Measurements from ENCODE around the gene GMEB2.
"Not testable (repeated sequence)": the region's sequence is repeated elsewhere in the genome, so short reads cannot be mapped to it uniquely, and the experiment has no call there.

GMEB2 gene

DNA sequence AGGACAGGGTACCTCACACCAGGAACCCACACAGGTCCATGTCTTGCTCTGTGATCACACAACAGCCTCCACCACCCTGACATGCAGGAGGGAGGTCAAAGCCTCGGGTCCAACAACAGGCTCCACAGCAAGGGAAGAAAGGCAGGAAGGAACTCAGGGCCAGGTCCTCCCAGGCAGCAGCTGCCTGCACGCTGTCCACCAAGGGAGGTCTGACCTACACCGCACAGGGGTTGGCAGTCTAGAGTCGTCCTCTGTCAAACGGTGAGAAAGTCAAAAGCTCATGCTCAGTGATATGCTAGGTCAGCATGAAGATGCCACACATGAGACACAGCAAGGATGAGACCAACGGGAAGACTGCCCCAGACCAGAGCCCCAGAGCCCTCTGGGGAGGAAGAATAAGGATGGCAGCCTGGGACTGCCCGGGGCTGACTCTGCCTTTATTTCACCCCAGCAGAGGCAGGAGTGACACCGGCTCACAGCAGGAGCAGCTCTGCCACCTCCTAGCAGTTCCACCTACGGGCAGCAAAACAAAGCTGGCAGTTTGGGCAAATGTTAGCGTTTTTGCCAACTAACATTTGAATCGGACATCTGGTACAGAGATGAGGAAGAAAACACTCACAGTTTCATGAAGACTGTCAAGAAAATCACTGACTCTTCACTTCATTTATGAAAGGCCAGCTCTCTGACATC is 8.5 kb downstream of the GMEB2 start:
- DNase-seq (ENCODE audit: low read depth) = no peak
- TF ChIP-seq, protein P1, sequence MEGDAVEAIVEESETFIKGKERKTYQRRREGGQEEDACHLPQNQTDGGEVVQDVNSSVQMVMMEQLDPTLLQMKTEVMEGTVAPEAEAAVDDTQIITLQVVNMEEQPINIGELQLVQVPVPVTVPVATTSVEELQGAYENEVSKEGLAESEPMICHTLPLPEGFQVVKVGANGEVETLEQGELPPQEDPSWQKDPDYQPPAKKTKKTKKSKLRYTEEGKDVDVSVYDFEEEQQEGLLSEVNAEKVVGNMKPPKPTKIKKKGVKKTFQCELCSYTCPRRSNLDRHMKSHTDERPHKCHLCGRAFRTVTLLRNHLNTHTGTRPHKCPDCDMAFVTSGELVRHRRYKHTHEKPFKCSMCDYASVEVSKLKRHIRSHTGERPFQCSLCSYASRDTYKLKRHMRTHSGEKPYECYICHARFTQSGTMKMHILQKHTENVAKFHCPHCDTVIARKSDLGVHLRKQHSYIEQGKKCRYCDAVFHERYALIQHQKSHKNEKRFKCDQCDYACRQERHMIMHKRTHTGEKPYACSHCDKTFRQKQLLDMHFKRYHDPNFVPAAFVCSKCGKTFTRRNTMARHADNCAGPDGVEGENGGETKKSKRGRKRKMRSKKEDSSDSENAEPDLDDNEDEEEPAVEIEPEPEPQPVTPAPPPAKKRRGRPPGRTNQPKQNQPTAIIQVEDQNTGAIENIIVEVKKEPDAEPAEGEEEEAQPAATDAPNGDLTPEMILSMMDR (IDR thresholded peaks at IDR 0.05; ENCODE audit: low read depth, low read length, missing control alignments) = peak; percentile 8
- no peak overlapping the region for H3K4me3 ChIP-seq (ENCODE audit: low read depth, low read length)

DNA sequence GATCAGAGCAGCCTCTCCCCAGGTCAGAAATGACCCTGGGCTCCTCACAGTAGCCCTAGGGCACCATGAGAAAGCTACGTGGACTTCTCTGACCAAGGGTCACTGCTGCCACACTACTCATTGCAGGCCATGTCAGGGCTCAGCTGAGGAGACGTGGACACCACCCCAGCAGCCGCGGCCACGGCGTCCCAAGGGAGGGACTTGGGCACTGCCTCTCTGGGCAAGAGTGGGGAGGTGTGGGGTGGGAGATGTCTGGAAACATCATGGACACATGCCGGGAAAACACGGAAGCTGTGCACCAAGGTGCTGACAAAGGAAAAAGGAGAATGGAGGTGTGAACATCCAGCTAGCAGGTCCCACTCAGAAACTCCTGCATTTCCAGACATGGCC is 9.0 kb downstream of the GMEB2 start:
- TF ChIP-seq, protein P1 (IDR thresholded peaks at IDR 0.05; ENCODE audit: low read depth, low read length, missing control alignments) = no peak

DNA sequence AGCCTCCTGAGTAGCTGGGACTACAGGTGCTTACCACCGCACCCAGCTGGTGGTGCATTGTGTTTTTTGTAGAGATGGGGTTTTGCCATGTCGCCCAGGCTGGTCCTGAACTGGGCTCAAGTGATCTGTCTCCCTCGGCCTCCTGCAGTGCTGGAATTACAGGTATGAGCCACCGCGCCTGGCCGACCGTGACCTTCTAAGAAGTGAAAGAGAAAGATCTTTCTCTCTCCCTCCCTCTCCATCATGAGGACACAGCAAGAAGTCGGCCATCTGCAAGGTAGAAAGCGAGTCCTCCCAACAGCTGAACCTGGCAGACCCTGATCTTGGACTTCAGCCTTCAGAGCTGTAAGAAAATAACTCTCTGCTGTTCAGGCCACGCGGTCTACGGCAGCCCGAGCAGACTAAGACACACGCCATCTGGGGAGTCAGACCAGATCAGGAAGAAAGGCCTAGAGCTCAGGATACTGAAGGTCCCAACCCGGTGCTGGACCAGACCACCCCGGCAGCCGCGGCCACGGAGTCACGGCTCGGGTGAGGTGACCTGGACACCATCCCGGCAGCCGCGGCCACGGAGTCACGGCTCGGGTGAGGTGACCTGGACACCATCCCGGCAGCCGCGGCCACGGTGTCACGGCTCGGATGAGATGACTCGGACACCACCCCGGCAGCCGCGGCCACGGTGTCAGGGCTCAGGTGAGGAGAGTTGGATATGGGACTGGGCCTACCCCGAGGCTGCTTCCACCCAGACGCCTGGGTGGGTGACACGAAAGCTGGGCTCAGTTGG is 9.6 kb downstream of the GMEB2 start:
- TF ChIP-seq, protein P1 (IDR thresholded peaks at IDR 0.05; ENCODE audit: low read depth, low read length, missing control alignments) = no peak
- DNase-seq (ENCODE audit: low read depth) = no peak
- H3K4me3 ChIP-seq (ENCODE audit: low read depth, low read length) = no peak overlapping the region

More for the DNA sequence above, 9.0 kb downstream of the GMEB2 start:
- no peak overlapping the region for H3K4me3 ChIP-seq (ENCODE audit: low read depth, low read length)
- DNase-seq (ENCODE audit: low read depth) = no peak

DNA sequence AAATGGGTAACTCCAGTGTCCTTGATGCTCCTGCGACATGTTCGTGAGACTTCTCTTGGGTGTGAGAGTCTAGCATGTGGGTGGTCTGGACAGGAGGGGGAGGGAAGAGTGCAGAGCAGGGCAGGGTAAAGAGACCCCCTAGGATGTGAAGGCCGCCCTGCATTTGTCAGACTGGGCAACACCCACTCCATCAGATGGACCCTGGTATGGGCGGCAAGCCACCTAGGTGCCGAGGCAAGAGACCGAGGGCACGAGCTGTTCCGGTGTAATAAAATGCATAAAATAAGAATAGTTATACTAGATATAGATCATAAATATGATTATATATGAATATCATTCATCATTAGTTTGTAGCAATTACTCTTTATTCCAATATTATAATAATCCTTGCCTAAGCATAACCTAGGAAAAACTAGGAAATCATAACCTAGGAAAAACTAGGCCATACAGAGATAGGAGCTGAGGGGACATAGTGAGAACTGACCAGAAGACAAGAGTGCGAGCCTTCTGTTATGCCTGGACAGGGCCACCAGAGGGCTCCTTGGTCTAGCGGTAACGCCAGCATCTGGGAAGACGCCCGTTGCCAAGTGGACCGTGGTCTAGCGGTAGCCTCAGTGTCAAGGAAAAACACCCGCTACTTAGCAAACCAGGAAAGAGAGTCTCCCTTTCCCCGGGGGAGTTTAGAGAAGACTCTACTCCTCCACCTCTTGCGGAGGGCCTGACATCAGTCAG is 12.9 kb downstream of the GMEB2 start:
- DNase-seq (ENCODE audit: low read depth); H3K4me3 ChIP-seq (ENCODE audit: low read depth, low read length): not testable (repeated sequence)
- TF ChIP-seq, protein P1 (IDR thresholded peaks at IDR 0.05; ENCODE audit: low read depth, low read length, missing control alignments) = peak; percentile 16

DNA sequence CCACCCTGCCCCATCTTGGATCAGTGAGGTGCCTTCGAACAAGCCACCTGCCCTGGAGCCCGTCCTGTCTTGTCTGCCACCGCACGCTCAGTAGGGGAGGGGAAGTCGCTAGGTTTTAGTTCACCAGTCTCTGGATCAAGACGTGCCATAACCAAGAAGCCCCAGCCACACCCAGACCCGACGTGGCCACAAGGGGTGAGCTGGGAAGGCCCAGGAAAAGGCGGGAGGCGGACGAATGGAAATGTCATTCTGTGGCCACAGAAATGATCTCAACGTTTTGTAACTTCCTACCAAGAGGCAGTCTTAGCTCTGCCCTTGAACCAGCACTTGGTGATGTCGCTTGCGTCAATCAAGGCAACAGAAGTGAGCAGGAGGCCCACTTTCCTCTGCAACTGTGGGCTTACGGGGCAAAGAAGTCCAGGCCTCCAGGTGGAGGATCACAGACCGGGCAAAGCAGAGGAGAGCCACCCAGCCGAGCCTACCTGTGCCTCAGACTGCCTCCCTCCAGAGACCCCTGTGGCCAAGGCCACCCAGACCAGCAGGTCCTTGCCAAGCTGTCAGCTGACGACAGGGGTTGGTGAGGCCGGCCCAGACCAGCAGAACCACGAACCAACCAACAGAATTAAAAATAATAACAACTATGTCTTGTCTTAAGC is 14.5 kb downstream of the GMEB2 start:
- TF ChIP-seq, protein P1 (IDR thresholded peaks at IDR 0.05; ENCODE audit: low read depth, low read length, missing control alignments) = no peak
- DNase-seq (ENCODE audit: low read depth) = no peak

DNA sequence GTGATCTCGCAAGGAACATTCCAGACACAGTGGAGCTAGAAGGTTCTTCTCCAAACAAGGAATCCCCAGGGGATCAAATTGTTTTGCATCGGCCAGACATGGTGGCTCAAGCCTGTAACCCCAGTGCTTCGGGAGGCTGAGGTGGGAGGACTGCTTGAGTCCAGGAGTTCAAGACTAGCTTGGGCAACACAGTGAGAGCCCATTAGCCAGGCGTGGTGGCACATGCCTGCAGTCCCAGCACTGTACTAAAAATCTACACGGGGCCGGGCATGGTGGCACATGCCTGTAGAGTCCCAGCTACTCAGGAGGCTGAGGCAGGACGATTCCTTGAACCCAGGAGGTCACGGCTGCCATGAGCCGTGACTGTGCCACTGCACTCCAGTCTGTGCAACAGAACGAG is 15.3 kb downstream of the GMEB2 start:
- no peak for DNase-seq (ENCODE audit: low read depth)
- TF ChIP-seq, protein P1 (IDR thresholded peaks at IDR 0.05; ENCODE audit: low read depth, low read length, missing control alignments) = no peak
- H3K4me3 ChIP-seq (ENCODE audit: low read depth, low read length) = no peak overlapping the region

More for the DNA sequence above, 14.5 kb downstream of the GMEB2 start:
- no peak overlapping the region for H3K4me3 ChIP-seq (ENCODE audit: low read depth, low read length)
